Transverse colon (tissue), 3 donors: ENCODE data around the gene ARMC5.

Experiments
- POLR2A ChIP-seq: fragments of 450-650 bp; IDR thresholded peaks from one replicate; pipeline ENCODE4 v1.6.1; 2016; ENCODE audit warnings: antibody characterized with exemption, mild to moderate bottlenecking, moderate library complexity
- TF ChIP-seq, protein P1 (sequence below), 5 experiments: fragments of 200-600 bp in 3 of 5; fragments of 450-650 bp in 2 of 5; sonication (generic) in 3 of 5; IDR thresholded peaks; 1 replicate in 2 of 5; 2 replicates in 3 of 5; pipeline ENCODE4 v1.5.1; 2016 to 2017; ENCODE audit warnings: antibody characterized with exemption in 5 of 5, inconsistent platforms in 3 of 5, mild to moderate bottlenecking in 2 of 5, moderate library complexity in 1 of 5

DNA sequence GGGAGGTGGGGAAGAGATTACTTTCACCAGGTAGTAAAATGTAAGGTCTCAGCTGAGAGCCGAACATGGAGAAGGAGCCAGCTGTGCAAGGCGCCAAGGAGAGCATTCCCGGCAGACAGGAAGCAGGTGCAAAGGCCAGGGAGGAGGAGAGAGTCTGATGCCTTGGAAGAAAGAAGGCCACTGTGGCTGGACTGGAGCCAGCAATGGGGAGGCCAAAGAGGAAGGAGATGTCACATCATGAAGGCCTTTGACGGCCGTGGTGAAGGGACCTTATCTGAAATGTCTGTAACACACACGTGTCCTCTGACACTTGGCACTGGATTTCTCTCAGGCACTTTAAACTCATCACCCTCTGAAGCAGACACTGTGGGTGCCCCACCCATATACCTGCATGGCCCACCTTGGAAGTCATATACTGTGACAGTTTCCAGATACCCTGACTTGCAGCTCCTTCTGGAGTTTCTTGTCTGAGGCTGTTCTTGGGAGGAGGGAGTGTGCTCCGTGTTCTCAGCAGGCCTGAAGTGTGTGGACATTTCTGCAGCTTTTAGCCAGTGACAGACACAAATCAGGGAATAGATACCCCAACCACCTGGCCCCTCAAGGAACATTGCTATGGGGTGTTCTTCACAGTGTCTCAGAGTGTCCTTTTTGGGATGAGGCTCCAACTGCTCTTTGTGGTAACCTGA, 21.7 kb downstream of the ARMC5 start:
- TF ChIP-seq, protein P1, sequence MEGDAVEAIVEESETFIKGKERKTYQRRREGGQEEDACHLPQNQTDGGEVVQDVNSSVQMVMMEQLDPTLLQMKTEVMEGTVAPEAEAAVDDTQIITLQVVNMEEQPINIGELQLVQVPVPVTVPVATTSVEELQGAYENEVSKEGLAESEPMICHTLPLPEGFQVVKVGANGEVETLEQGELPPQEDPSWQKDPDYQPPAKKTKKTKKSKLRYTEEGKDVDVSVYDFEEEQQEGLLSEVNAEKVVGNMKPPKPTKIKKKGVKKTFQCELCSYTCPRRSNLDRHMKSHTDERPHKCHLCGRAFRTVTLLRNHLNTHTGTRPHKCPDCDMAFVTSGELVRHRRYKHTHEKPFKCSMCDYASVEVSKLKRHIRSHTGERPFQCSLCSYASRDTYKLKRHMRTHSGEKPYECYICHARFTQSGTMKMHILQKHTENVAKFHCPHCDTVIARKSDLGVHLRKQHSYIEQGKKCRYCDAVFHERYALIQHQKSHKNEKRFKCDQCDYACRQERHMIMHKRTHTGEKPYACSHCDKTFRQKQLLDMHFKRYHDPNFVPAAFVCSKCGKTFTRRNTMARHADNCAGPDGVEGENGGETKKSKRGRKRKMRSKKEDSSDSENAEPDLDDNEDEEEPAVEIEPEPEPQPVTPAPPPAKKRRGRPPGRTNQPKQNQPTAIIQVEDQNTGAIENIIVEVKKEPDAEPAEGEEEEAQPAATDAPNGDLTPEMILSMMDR (IDR thresholded peaks at IDR 0.05) = no peak
- TF ChIP-seq POLR2A = no peak
